Measurements from ENCODE around the gene UHRF1. TPM values are rescaled to one million over a fixed set of nuclear protein-coding genes. Genes with fewer than 3 reads are reported as not detected.

UHRF1 gene
- total and polyA plus RNA-seq, 2 of the 13 experiments (the other 11 are each of a cell fraction or from before 2014, with no cell fraction given), result 6.8 to 78.4 TPM

- Histone ChIP-seq H3K4me1 (ENCODE audit: insufficient read depth, low read length) (peaks cover 16% of the 10 kb centered on the region), H3K79me2 (ENCODE audit: insufficient read depth, low read length) (peaks cover 65% of the 10 kb centered on the region), H3K9ac (ENCODE audit: insufficient read depth, low read depth, low read length) (no peak overlapping the region), H3K4me3 (replicated peaks in 1 of 3; ENCODE audit: insufficient read depth in 1 of 3, low read depth in 2 of 3, low read length in 3 of 3) (no peak overlapping the region), H3K9me3 (ENCODE audit: low read length) (no peaks in the 10 kb centered on the region), H3K27me3 (ENCODE audit: control insufficient read depth in 1 of 2, insufficient read depth in 2 of 2, low read length in 2 of 2) (no peaks in the 10 kb centered on the region), H4K20me1 (ENCODE audit: insufficient read depth, low read length) (peaks cover 55% of the 10 kb centered on the region), H3K27ac (ENCODE audit: extremely low read length, insufficient read depth, low read length) (no peak overlapping the region), H3K36me3 (replicated peaks in 1 of 2; ENCODE audit: control insufficient read depth in 1 of 2, insufficient read depth in 2 of 2, low read length in 2 of 2) (peaks cover 2 to 6% of the 10 kb centered on the region in 2 experiments; a peak in 3 of 5 replicates), H2AFZ (ENCODE audit: low read length) (no peak overlapping the region), H3K4me2 (ENCODE audit: low read depth, low read length) (no peak overlapping the region)
- DNase-seq (ENCODE audit: low spot score) (no peak), FAIRE-seq (no peak), ATAC-seq (no peak)
- 97% methylated on average over 24 of the region's 24 CpGs for WGBS (ENCODE audit: low lambda C conversion rate)
- ChIA-PET POLR2A (no interaction called here), CTCF (ENCODE audit: low intra/inter-chr PET ratio, low total read pairs) (no interaction called here)
- in situ Hi-C loops (cut with HindIII; ENCODE audit: extremely low pct_ligation_motif_present, low pct_unique_long_range_greater_than_20kb) (no loop called here), intact Hi-C loops (cut with micrococcal nuclease; ENCODE audit: unreplicated experiment) (no loop called here)
- BruUV-seq (replicated peaks), result no TSS peak
- TF ChIP-seq ZSCAN5A (CRISPR knock-in tag; IDR thresholded peaks at IDR 0.05; ENCODE audit: borderline replicate concordance) (no peak), SIX1 (CRISPR knock-in tag; IDR thresholded peaks at IDR 0.05; ENCODE audit: borderline replicate concordance) (no peak), ZBTB20 (CRISPR knock-in tag; IDR thresholded peaks at IDR 0.05; ENCODE audit: borderline replicate concordance, low read depth) (no peak), CENPX (CRISPR knock-in tag; IDR thresholded peaks at IDR 0.05) (no peak), MTF1 (CRISPR knock-in tag; IDR thresholded peaks at IDR 0.05) (no peak), ZNF75D (CRISPR knock-in tag; IDR thresholded peaks at IDR 0.05; ENCODE audit: borderline replicate concordance) (no peak), ZNF563 (CRISPR knock-in tag; IDR thresholded peaks at IDR 0.05) (no peak), ZNF574 (CRISPR knock-in tag; IDR thresholded peaks at IDR 0.05) (no peak), ZNF781 (CRISPR knock-in tag; IDR thresholded peaks at IDR 0.05; ENCODE audit: borderline replicate concordance, not compliant biosample characterization) (no peak), ZNF20 (CRISPR knock-in tag; IDR thresholded peaks at IDR 0.05) (no peak), SP2 (CRISPR knock-in tag; IDR thresholded peaks at IDR 0.05) (no peak), THRA (CRISPR knock-in tag; IDR thresholded peaks at IDR 0.05; ENCODE audit: borderline replicate concordance) (no peak), TGIF2 (CRISPR knock-in tag; IDR thresholded peaks at IDR 0.05) (no peak), ZNF468 (CRISPR knock-in tag; IDR thresholded peaks at IDR 0.05) (no peak)
- TF ChIP-seq, protein P1, sequence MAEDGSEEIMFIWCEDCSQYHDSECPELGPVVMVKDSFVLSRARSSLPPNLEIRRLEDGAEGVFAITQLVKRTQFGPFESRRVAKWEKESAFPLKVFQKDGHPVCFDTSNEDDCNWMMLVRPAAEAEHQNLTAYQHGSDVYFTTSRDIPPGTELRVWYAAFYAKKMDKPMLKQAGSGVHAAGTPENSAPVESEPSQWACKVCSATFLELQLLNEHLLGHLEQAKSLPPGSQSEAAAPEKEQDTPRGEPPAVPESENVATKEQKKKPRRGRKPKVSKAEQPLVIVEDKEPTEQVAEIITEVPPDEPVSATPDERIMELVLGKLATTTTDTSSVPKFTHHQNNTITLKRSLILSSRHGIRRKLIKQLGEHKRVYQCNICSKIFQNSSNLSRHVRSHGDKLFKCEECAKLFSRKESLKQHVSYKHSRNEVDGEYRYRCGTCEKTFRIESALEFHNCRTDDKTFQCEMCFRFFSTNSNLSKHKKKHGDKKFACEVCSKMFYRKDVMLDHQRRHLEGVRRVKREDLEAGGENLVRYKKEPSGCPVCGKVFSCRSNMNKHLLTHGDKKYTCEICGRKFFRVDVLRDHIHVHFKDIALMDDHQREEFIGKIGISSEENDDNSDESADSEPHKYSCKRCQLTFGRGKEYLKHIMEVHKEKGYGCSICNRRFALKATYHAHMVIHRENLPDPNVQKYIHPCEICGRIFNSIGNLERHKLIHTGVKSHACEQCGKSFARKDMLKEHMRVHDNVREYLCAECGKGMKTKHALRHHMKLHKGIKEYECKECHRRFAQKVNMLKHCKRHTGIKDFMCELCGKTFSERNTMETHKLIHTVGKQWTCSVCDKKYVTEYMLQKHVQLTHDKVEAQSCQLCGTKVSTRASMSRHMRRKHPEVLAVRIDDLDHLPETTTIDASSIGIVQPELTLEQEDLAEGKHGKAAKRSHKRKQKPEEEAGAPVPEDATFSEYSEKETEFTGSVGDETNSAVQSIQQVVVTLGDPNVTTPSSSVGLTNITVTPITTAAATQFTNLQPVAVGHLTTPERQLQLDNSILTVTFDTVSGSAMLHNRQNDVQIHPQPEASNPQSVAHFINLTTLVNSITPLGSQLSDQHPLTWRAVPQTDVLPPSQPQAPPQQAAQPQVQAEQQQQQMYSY (CRISPR knock-in tag; IDR thresholded peaks at IDR 0.05), result no peak
Observed at GRCh38 chr19:4987692-4988370, 78.5 kb downstream of the UHRF1 start.
